ENCODE data around the gene SELENON. TPM values are rescaled to one million over a fixed set of nuclear protein-coding genes. Genes with fewer than 3 reads are reported as not detected.

SELENON gene
- total RNA-seq, result 20.1 and 69.8 TPM in 2 replicates

DNA sequence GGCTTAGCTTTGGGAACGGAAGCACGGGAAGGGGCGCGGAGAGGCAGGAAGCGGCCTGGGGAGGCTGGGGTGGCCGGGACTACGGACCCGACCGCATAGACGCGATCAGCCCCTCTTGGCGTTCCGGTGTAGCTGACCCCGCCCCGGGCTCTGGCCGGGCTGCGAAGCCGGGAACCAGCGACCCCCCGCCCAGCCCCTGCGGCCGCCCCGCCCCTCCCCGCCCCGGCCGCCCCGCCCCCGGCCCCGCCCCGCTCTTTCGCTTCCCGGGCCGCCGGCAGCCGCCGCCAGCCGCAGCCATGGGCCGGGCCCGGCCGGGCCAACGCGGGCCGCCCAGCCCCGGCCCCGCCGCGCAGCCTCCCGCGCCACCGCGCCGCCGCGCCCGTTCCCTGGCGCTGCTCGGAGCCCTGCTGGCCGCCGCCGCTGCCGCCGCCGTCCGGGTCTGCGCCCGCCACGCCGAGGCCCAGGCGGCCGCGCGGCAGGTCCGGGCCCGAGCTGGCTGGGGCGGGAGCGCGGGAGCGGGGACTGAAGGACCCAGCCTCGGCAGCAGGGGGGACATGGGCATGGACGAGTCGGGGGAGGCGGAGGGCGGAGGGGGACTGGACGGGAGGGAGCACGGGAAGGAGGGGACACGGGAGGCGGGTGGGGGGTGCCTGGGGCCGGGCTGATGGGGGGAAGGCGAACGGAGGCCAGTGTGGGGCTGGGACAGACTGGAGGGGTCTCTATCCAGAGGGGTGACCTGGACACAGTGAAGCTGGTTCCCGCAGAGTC is at the start of gene SELENON:
Gene SELENON, plus strand, starts transcription at position 259 of the 768 bp plus-strand sequence. Its CDS starts 38 bp downstream, at position 297.

GRCh38 chr1:25819491-25820246 is 19.7 kb downstream of the SELENON start, which contains the start of gene MTFR1L:
Gene MTFR1L, plus strand, starts transcription at chr1:25819954. Its CDS starts 3,151 bp downstream, at chr1:25823105.

DNA sequence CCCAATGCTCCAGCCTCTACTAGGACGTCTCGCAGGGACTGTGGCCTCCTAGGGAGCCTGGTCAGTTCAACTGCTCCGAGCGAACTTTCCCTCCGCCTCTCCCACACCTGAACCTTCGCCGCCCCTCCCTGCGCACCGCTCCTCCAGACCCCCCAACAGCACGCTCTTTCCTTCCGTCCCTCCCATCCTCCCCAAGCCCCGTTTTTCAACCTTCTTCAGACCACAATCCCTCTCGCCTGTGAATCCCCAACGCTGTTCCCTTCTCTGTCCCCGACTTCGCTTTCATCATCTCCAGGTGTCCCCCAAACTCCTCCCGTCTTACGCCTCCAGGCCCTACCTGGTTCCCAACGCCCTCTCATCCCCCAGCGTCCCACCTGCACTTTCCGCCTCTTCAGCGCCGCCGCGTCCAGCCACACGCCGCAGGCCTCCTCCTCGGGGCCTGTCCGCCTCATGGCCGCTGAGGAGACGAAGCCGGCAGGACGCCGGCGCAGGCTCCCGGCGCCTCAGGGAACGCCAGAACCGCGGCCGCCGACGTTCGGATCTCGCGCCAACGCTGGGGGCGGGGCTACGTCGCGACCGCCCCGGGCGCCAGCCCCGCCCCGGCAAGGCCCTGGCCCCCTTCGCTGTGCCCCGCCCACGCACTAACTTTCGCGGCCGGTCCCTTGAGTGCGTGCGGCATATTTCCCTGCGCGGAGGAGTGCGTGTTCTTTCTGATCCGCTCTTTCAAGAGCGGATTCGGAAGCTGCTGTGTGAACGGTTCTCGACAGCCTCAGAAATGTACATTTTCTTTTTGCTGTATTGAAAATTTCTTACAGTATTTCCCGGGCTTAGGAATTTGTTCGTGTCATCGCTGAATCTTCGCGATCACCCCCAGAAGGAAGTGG is 59.2 kb downstream of the SELENON start, which contains the start of gene AUNIP:
Gene AUNIP, minus strand, starts transcription at position 552 of the 884 bp plus-strand sequence. Its CDS starts 100 bp downstream, at position 452.

Other genes starting within 250 kb of the SELENON start
- 0.25 and 0.49 TPM in 2 replicates for gene MAN1C1, start 183.4 kb upstream of the SELENON start, total RNA-seq
- gene MTFR1L, start 19.8 kb downstream of the SELENON start, total RNA-seq, result 15.2 and 21.5 TPM in 2 replicates
- gene AUNIP, start 59.3 kb downstream of the SELENON start, total RNA-seq, result 2.1 and 3.1 TPM in 2 replicates
- gene PAQR7, start 75.5 kb downstream of the SELENON start, total RNA-seq, result 4.5 and 9.1 TPM in 2 replicates
- 119 and 151 TPM in 2 replicates for gene STMN1, start 106.2 kb downstream of the SELENON start, total RNA-seq
- gene PAFAH2, start 197.9 kb downstream of the SELENON start, total RNA-seq, result 3.6 and 17.9 TPM in 2 replicates
- gene EXTL1, start 221.6 kb downstream of the SELENON start, total RNA-seq, result not detected in 2 replicates
- not detected in 2 replicates for gene SLC30A2, start 245.9 kb downstream of the SELENON start, total RNA-seq

All from bladder microvascular endothelial cell (primary cell).